ENCODE data around the gene STK39. TPM values are rescaled to one million over a fixed set of nuclear protein-coding genes. Genes with fewer than 3 reads are reported as not detected.

STK39 gene
- total RNA-seq, 4 donors from 2014 or later = 17.4 to 27.6 (median 20.6) TPM

DNA sequence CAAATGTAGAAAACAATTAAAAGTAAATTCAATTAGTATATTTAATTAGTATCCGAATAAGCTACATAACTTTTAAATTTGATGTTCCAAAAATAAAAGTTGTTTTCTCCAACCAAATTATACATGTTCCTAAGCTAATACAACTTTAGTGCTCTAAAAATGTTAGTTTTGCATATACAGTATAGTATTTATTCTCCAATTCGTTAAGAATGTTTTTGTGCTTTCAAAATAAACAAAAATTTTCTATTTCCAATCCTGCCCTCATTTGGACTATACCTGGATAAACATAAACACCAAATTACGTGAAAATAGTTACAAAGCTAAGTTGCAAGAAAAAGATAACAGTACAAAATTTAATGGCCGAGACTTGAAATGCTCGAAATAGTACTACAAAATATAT, 71.9 kb downstream of the STK39 start:
- H3K27ac ChIP-seq = no peak overlapping the region
- no peaks in the 10 kb centered on the region for H3K36me3 ChIP-seq
- WGBS, 2 donors = 79 to 90% methylated on average over 5 of the region's 5 CpGs
- H3K4me3 ChIP-seq = no peak overlapping the region
- no peaks in the 10 kb centered on the region for H3K9me3 ChIP-seq
- DNase-seq = no peak
- TF ChIP-seq POLR2A (IDR thresholded peaks at IDR 0.05) (no peak), CTCF (IDR thresholded peaks at IDR 0.05) (no peak)
- intact Hi-C loops (cut with DNase I) = no loop called here
- peaks cover 0 to 16% (median 5%) of the 10 kb centered on the region in 3 donors for H3K4me1 ChIP-seq
- no peaks in the 10 kb centered on the region for H3K27me3 ChIP-seq

DNA sequence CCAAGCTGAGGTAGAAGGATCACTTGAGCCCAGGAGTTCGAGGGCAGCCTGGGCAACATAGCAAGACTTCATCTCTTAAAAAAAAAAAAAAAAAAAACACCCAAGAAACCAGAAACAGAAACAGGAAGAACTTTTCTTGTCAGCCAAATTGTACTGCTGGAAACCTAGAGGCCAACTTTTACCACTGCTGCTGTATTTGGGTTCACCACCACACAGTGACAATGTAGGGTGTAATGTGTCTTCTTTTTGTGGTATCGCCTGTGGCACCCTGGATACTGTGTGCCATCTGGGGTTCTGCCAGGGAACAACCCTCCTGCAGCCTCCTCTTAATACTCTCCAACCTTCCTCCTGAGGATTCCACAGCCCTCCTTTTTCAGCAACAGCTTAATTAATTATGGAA, 72.6 kb downstream of the STK39 start:
- no peak for DNase-seq
- H3K4me1 ChIP-seq = peaks cover 0 to 13% (median 5%) of the 10 kb centered on the region in 3 donors
- TF ChIP-seq POLR2A (IDR thresholded peaks at IDR 0.05) (no peak), CTCF (IDR thresholded peaks at IDR 0.05) (no peak)
- H3K27ac ChIP-seq = no peak overlapping the region
- 80 to 82% methylated on average over 2 of the region's 2 CpGs for WGBS, 2 donors
- no peak overlapping the region for H3K4me3 ChIP-seq
- H3K27me3 ChIP-seq = no peaks in the 10 kb centered on the region
- H3K9me3 ChIP-seq = no peaks in the 10 kb centered on the region
- H3K36me3 ChIP-seq = no peaks in the 10 kb centered on the region
- intact Hi-C loops (cut with DNase I) = no loop called here

DNA sequence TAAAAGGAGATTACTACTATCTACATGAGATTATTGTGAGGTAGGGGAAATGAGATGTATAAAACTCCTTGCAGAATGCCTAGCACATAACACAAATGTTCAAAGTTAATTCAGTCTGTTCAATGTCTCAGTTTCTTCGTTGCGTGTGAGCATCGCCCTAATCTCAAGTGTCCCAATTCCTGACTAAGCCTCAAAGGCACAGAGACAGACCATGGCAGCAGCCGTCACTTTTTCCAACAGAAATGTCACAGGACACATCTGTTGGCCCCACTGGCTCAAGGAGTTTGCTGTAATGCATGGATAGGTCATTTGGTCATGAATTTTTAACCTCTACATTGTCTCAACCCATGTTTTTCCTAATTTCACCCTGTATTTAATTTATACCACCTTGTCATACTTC, 75.3 kb downstream of the STK39 start:
- Histone ChIP-seq H3K27ac (no peak overlapping the region), H3K4me1 (no peaks in the 10 kb centered on the region), H3K4me3 (no peak overlapping the region), H3K27me3 (no peaks in the 10 kb centered on the region), H3K36me3 (no peaks in the 10 kb centered on the region), H3K9me3 (no peaks in the 10 kb centered on the region)
- no peak for DNase-seq
- intact Hi-C loops (cut with DNase I) = no loop called here
- TF ChIP-seq CTCF (IDR thresholded peaks at IDR 0.05) (no peak), POLR2A (IDR thresholded peaks at IDR 0.05) (no peak)
- 94 to 98% methylated on average over 4 of the region's 4 CpGs for WGBS, 2 donors

DNA sequence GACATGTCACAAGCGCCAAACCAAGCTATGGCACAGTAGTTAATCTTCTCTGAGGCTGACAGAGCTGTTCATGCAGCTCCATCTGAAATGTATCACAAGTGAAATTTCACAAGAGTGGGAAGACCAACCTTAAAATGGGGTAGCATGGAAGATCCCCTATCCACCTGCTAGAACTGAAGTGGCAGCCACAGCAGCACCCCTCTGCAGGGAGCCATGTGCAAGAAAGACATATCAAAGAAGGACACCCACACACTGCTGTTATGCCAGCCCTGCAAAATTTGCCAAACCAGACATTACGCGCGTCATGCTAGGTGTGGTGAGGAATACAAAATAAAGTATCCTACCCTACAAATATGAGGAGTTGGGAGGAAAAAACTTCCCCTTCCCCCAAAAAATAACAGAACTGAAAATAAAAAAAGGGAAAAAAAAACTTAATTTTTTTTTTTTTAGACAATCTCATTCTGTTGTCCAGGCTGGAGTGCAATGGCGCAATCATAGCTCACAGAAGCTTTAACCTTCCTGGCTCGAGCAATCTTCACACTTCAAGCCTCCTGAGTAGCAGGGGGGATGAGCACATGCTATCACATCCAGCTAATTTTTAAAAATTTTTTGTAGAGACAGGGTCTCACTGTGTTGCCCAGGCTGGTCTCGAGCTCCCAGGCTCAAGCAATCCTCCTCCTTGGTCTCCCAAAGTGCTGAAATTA, 76.2 kb downstream of the STK39 start:
- Histone ChIP-seq H3K36me3 (no peaks in the 10 kb centered on the region), H3K9me3 (no peaks in the 10 kb centered on the region), H3K27ac (no peak overlapping the region), H3K27me3 (no peaks in the 10 kb centered on the region), H3K4me1 (no peaks in the 10 kb centered on the region), H3K4me3 (no peak overlapping the region)
- TF ChIP-seq POLR2A (IDR thresholded peaks at IDR 0.05) (no peak), CTCF (IDR thresholded peaks at IDR 0.05) (no peak)
- WGBS, 2 donors = 71 to 87% methylated on average over 7 of the region's 7 CpGs
- no peak for DNase-seq
- intact Hi-C loops (cut with DNase I) = no loop called here

GRCh38 chr2:168169097-168169745, 78.2 kb downstream of the STK39 start:
- H3K27ac ChIP-seq = no peak overlapping the region
- TF ChIP-seq POLR2A (IDR thresholded peaks at IDR 0.05) = no peak
- TF ChIP-seq CTCF (IDR thresholded peaks at IDR 0.05) = no peak
- intact Hi-C loops (cut with DNase I) = no loop called here

More at GRCh38 chr2:168169097-168169745, 78.2 kb downstream of the STK39 start:
- Histone ChIP-seq H3K4me1 (peaks cover 0 to 12% (median 3%) of the 10 kb centered on the region in 3 donors), H3K4me3 (no peak overlapping the region), H3K9me3 (no peaks in the 10 kb centered on the region), H3K27me3 (no peaks in the 10 kb centered on the region), H3K36me3 (peaks cover 0 to 6% (median 0%) of the 10 kb centered on the region in 3 donors)
- no peak for DNase-seq
- 83 to 87% methylated on average over 4 of the region's 4 CpGs for WGBS, 2 donors
